Measurements from ENCODE around the gene CDK6. TPM values are rescaled to one million over a fixed set of nuclear protein-coding genes. Genes with fewer than 3 reads are reported as not detected.

CDK6 gene
- total RNA-seq, 4 donors from 2014 or later: 22.2 to 45.4 (median 36.4) TPM

DNA sequence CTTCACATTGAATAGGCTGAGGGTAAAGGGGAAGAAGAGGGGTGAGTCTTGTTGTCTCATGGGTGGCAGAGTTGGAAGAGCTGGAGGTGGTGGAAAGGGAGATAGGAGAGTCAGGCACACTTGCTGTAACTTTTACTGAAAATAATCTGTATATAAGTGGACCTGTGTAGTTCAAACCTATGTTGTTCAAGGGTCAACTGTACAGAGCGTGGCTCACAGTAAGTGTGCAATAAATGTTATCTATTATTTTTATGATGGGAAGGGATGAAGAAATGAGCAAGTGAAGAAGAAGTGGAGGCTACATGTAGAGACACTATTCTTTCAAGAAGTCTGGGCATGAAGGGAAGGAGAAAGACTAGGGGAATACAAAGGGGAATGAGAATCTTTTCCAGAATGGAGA is 174.7 kb downstream of the CDK6 start:
- H3K9me3 ChIP-seq: no peaks in the 10 kb centered on the region
- H3K4me3 ChIP-seq: no peak overlapping the region
- no peaks in the 10 kb centered on the region for H3K27me3 ChIP-seq
- peaks cover 0 to 10% (median 3%) of the 10 kb centered on the region in 4 donors for H3K4me1 ChIP-seq
- DNase-seq (ENCODE audit: extremely low spot score): no peak
- peaks cover 0 to 11% (median 0%) of the 10 kb centered on the region in 4 donors for H3K36me3 ChIP-seq
- TF ChIP-seq EP300 (IDR thresholded peaks at IDR 0.05) (no peak), POLR2AphosphoS5 (IDR thresholded peaks at IDR 0.05) (no peak), POLR2A (IDR thresholded peaks at IDR 0.05; ENCODE audit: low read depth) (no peak)
- TF ChIP-seq, protein P1, sequence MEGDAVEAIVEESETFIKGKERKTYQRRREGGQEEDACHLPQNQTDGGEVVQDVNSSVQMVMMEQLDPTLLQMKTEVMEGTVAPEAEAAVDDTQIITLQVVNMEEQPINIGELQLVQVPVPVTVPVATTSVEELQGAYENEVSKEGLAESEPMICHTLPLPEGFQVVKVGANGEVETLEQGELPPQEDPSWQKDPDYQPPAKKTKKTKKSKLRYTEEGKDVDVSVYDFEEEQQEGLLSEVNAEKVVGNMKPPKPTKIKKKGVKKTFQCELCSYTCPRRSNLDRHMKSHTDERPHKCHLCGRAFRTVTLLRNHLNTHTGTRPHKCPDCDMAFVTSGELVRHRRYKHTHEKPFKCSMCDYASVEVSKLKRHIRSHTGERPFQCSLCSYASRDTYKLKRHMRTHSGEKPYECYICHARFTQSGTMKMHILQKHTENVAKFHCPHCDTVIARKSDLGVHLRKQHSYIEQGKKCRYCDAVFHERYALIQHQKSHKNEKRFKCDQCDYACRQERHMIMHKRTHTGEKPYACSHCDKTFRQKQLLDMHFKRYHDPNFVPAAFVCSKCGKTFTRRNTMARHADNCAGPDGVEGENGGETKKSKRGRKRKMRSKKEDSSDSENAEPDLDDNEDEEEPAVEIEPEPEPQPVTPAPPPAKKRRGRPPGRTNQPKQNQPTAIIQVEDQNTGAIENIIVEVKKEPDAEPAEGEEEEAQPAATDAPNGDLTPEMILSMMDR (IDR thresholded peaks at IDR 0.05): no peak
- intact Hi-C loops (cut with DNase I): no loop called here
- 100% methylated on average over 1 of the region's 1 CpG for WGBS
- no peak overlapping the region for H3K27ac ChIP-seq (replicated peaks in 1 of 4)

DNA sequence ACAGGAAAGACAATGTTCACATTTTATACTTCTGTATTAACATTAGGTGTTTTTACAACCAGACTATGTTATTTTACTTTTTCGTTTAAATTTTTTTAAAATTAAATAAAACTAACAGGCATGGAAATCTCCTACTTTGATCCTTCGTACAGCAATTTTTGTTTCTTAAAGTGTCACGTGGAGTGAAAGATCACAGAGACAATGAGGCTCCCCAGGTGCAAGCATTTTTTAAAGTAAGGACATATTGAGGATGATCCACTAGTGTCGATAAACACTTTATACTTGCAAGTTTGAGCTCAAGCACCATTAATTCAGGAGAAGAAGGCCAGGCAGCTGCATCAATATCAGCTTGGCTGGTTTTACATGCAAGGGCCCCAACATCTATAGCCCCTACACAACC is 177.7 kb downstream of the CDK6 start:
- Histone ChIP-seq H3K27ac (replicated peaks in 1 of 4) (no peak overlapping the region), H3K9me3 (no peaks in the 10 kb centered on the region), H3K4me1 (peaks cover 0 to 14% (median 3%) of the 10 kb centered on the region in 4 donors), H3K27me3 (no peaks in the 10 kb centered on the region), H3K4me3 (no peak overlapping the region), H3K36me3 (peaks cover 0 to 11% (median 0%) of the 10 kb centered on the region in 4 donors)
- no peak for TF ChIP-seq POLR2A (IDR thresholded peaks at IDR 0.05; ENCODE audit: low read depth)
- TF ChIP-seq POLR2AphosphoS5 (IDR thresholded peaks at IDR 0.05): no peak
- TF ChIP-seq EP300 (IDR thresholded peaks at IDR 0.05): no peak
- TF ChIP-seq, protein P1 (IDR thresholded peaks at IDR 0.05): no peak
- 89% methylated on average over 4 of the region's 4 CpGs for WGBS
- intact Hi-C loops (cut with DNase I): no loop called here
- no peak for DNase-seq (ENCODE audit: extremely low spot score)

DNA sequence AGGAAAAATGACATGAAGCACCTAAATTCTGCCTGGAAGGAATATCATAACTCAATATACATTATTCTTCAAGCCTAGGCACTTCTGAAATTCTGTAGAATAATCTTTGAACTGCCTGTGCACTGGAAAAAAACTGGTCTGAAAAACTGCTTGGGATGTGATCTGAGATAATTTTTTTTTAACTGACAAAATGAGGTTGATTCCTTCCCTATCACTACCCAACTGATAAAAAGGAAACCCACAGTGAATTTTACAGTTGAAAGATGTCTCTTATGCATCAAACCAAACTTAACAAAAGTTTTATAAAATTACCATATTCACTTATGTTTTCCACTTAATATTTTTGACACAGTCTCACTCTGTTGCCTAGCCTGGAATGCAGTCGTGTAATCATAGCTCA is 179.0 kb downstream of the CDK6 start:
- peaks cover 0 to 14% (median 3%) of the 10 kb centered on the region in 4 donors for H3K4me1 ChIP-seq
- H3K36me3 ChIP-seq: peaks cover 0 to 11% (median 0%) of the 10 kb centered on the region in 4 donors
- no peak for TF ChIP-seq POLR2A (IDR thresholded peaks at IDR 0.05; ENCODE audit: low read depth)
- TF ChIP-seq POLR2AphosphoS5 (IDR thresholded peaks at IDR 0.05): no peak
- TF ChIP-seq, protein P1 (IDR thresholded peaks at IDR 0.05): no peak
- no peak for TF ChIP-seq EP300 (IDR thresholded peaks at IDR 0.05)
- H3K9me3 ChIP-seq: no peaks in the 10 kb centered on the region
- no peak overlapping the region for H3K27ac ChIP-seq (replicated peaks in 1 of 4)
- intact Hi-C loops (cut with DNase I): no loop called here
- DNase-seq (ENCODE audit: extremely low spot score): no peak
- WGBS: 63% methylated on average over 1 of the region's 1 CpG
- no peaks in the 10 kb centered on the region for H3K27me3 ChIP-seq
- H3K4me3 ChIP-seq: no peak overlapping the region

DNA sequence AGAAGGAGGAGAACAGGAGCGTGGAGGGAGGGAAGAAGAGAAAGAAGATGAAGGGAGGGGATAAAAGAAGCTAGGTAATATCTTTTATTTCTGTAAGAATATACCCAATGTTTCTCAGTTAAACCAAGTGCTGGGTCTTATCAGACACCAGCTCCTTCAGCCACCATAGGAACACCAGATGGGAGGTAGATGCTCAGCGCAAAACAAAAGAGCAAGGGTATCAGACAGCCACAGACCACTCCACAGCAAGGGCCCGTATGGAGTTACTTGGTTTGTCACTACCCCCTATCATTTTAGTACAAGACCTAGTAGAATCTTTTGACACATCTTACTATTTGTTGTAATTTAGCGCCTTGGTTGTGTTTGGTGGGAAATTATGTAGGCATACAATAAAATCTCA is 180.3 kb downstream of the CDK6 start:
- no peak overlapping the region for H3K27ac ChIP-seq (replicated peaks in 1 of 4)
- intact Hi-C loops (cut with DNase I): no loop called here
- TF ChIP-seq POLR2A (IDR thresholded peaks at IDR 0.05; ENCODE audit: low read depth) (no peak), POLR2AphosphoS5 (IDR thresholded peaks at IDR 0.05) (no peak), EP300 (IDR thresholded peaks at IDR 0.05) (no peak)
- TF ChIP-seq, protein P1 (IDR thresholded peaks at IDR 0.05): no peak
- H3K36me3 ChIP-seq: peaks cover 0 to 11% (median 0%) of the 10 kb centered on the region in 4 donors
- 96% methylated on average over 4 of the region's 4 CpGs for WGBS
- no peaks in the 10 kb centered on the region for H3K9me3 ChIP-seq
- no peak for DNase-seq (ENCODE audit: extremely low spot score)
- H3K4me1 ChIP-seq: peaks cover 0 to 14% (median 3%) of the 10 kb centered on the region in 4 donors
- no peaks in the 10 kb centered on the region for H3K27me3 ChIP-seq
- no peak overlapping the region for H3K4me3 ChIP-seq

- H3K27ac ChIP-seq (replicated peaks in 1 of 4): no peak overlapping the region
These were observed 181.0 kb downstream of the CDK6 start for GRCh38 chr7:92655346-92655884.

More at GRCh38 chr7:92655346-92655884, 181.0 kb downstream of the CDK6 start:
- H3K36me3 ChIP-seq: peaks cover 0 to 5% (median 0%) of the 10 kb centered on the region in 4 donors
- DNase-seq (ENCODE audit: extremely low spot score): no peak
- H3K4me3 ChIP-seq: no peak overlapping the region
- intact Hi-C loops (cut with DNase I): no loop called here
- peaks cover 0 to 14% (median 3%) of the 10 kb centered on the region in 4 donors for H3K4me1 ChIP-seq
- 92% methylated on average over 1 of the region's 1 CpG for WGBS
- H3K27me3 ChIP-seq: no peaks in the 10 kb centered on the region
- H3K9me3 ChIP-seq: no peaks in the 10 kb centered on the region
- TF ChIP-seq, protein P1 (IDR thresholded peaks at IDR 0.05): no peak
- TF ChIP-seq EP300 (IDR thresholded peaks at IDR 0.05): no peak
- TF ChIP-seq POLR2A (IDR thresholded peaks at IDR 0.05; ENCODE audit: low read depth): no peak
- TF ChIP-seq POLR2AphosphoS5 (IDR thresholded peaks at IDR 0.05): no peak
